Body of pancreas (tissue), 4 donors: ENCODE data around the gene CNST. TPM values are rescaled to one million over a fixed set of nuclear protein-coding genes. Genes with fewer than 3 reads are reported as not detected.

Experiments used
- ATAC-seq: fragments of 150-250 bp; one replicate; pipeline ENCODE4 v1.9.1; 2016
- DNase-seq, 4 donors: peaks; one replicate each; pipeline ENCODE4 v3.0.0-alpha.2; 2019
- H3K27ac ChIP-seq, 4 donors: fragments of 200-600 bp; sonication (generic); 1 replicate in 3 of 4; 2 replicates in 1 of 4; pipeline versions ENCODE4 v1.5.1 to v1.6.1; 2016 to 2019; ENCODE audit warnings: mild to moderate bottlenecking in 1 of 4, mixed read lengths in 1 of 4, moderate library complexity in 1 of 4
- H3K27me3 ChIP-seq, 2 donors: fragments of 200-600 bp; sonication (generic); one replicate each; pipeline ENCODE4 v1.6.0; 2016; ENCODE audit warnings: mild to moderate bottlenecking in 1 of 2
- H3K36me3 ChIP-seq, 2 donors: fragments of 200-600 bp; sonication (generic); replicated peaks in 1 of 2; 2 replicates each; pipeline ENCODE4 v1.5.1; 2016; ENCODE audit warnings: low read depth in 2 of 2; ENCODE audit not compliant: insufficient read depth in 1 of 2
- H3K4me1 ChIP-seq: fragments of 200-600 bp; sonication (generic); one replicate; pipeline ENCODE4 v1.6.0; 2016
- H3K4me3 ChIP-seq, 2 donors: fragments of 200-600 bp; sonication (generic); 1 replicate in 1 of 2; 2 replicates in 1 of 2; pipeline ENCODE4 v1.5.1; 2016 to 2019
- H3K9me3 ChIP-seq, 3 donors: fragments of 200-600 bp; sonication (generic); 1 replicate in 2 of 3; 2 replicates in 1 of 3; pipeline ENCODE4 v1.5.1; 2016
- CTCF ChIP-seq, 7 experiments: fragments of 450-650 bp in 4 of 7; fragments of 200-600 bp in 3 of 7; sonication (generic) in 3 of 7; IDR thresholded peaks; one replicate each; pipeline ENCODE4 v1.5.1; 2016 to 2019; ENCODE audit warnings: antibody characterized with exemption in 7 of 7
- POLR2A ChIP-seq, 3 donors: fragments of 450-650 bp; IDR thresholded peaks; one replicate each; pipeline ENCODE4 v1.6.1; 2016; ENCODE audit warnings: antibody characterized with exemption in 3 of 3, mild to moderate bottlenecking in 2 of 3
- WGBS, 2 donors: methylation state at CpG; one replicate each; pipeline ENCODE4 v1.1.5; 2017; 5-methylcytosine and 5-hydroxymethylcytosine counted together
- intact Hi-C: fragments of 100-400 bp; cut with DNase I; formaldehyde crosslinking; loops from one replicate; pipeline ENCODE4 v1.15.1; 2023
- total RNA-seq, 2 donors: library from RNA; depleted of rRNA; stranded (reverse); fragments of >200 nt; gene quantifications; one replicate each; pipeline ENCODE4 v1.1.0, GENCODE V29; 2016

Gene CNST
- total RNA-seq, 2 donors from 2014 or later = 10.9 to 12.2 TPM

GRCh38 chr1:246537887-246538286, 28.4 kb upstream of the CNST start:
- intact Hi-C loops = no loop called here

GRCh38 chr1:246540738-246541491, 25.3 kb upstream of the CNST start:
- DNase-seq (no peak), ATAC-seq (no peak)
- Histone ChIP-seq H3K27me3 (no peaks in the 10 kb centered on the region), H3K27ac (no peak overlapping the region), H3K36me3 (peaks cover 19 to 26% of the 10 kb centered on the region in 2 donors), H3K9me3 (no peaks in the 10 kb centered on the region), H3K4me1 (no peaks in the 10 kb centered on the region), H3K4me3 (no peak overlapping the region)
- TF ChIP-seq CTCF (IDR thresholded peaks at IDR 0.05) = no peak
- 78 to 84% methylated on average over 7 of the region's 7 CpGs for WGBS, 2 donors
- intact Hi-C loops = no loop called here

More at GRCh38 chr1:246537887-246538286, 28.4 kb upstream of the CNST start:
- H3K36me3 ChIP-seq = peaks cover 4 to 13% of the 10 kb centered on the region in 2 donors
- no peak overlapping the region for H3K4me3 ChIP-seq
- ATAC-seq (no peak), DNase-seq (no peak)
- H3K27me3 ChIP-seq = no peaks in the 10 kb centered on the region
- no peaks in the 10 kb centered on the region for H3K4me1 ChIP-seq
- peaks cover 0 to 6% (median 0%) of the 10 kb centered on the region in 3 donors for H3K9me3 ChIP-seq
- no peak overlapping the region for H3K27ac ChIP-seq
- TF ChIP-seq CTCF (IDR thresholded peaks at IDR 0.05) (no peak), POLR2A (IDR thresholded peaks at IDR 0.05) (no peak)
- 71 to 90% methylated on average over 3 of the region's 3 CpGs for WGBS, 2 donors

- ATAC-seq = no peak
- 88 to 95% methylated on average over 1 of the region's 1 CpG for WGBS, 2 donors
- no peak overlapping the region for H3K4me3 ChIP-seq
- DNase-seq = no peak
- no peaks in the 10 kb centered on the region for H3K4me1 ChIP-seq
- H3K27me3 ChIP-seq = no peaks in the 10 kb centered on the region
- H3K27ac ChIP-seq = no peak overlapping the region
- TF ChIP-seq POLR2A (IDR thresholded peaks at IDR 0.05) (no peak), CTCF (IDR thresholded peaks at IDR 0.05) (no peak)
- peaks cover 19 to 33% of the 10 kb centered on the region in 2 donors for H3K36me3 ChIP-seq
- intact Hi-C loops = no loop called here
- H3K9me3 ChIP-seq = no peaks in the 10 kb centered on the region
Observed at GRCh38 chr1:246544001-246544400, 22.3 kb upstream of the CNST start.

- Histone ChIP-seq H3K4me3 (no peak overlapping the region), H3K27ac (no peak overlapping the region), H3K36me3 (peaks cover 5 to 19% of the 10 kb centered on the region in 2 donors), H3K27me3 (no peaks in the 10 kb centered on the region), H3K9me3 (no peaks in the 10 kb centered on the region), H3K4me1 (no peaks in the 10 kb centered on the region)
- DNase-seq (no peak), ATAC-seq (no peak)
- 54 to 65% methylated on average over 4 of the region's 4 CpGs for WGBS, 2 donors
- intact Hi-C loops = no loop called here
- no peak for TF ChIP-seq CTCF (IDR thresholded peaks at IDR 0.05)
- TF ChIP-seq POLR2A (IDR thresholded peaks at IDR 0.05) = no peak
Observed at GRCh38 chr1:246549665-246550064, 16.6 kb upstream of the CNST start.

- intact Hi-C loops = no loop called here
- H3K4me3 ChIP-seq = no peak overlapping the region
- ATAC-seq (no peak), DNase-seq (no peak)
- H3K4me1 ChIP-seq = no peaks in the 10 kb centered on the region
- WGBS, 2 donors = 67 to 68% methylated on average over 11 of the region's 11 CpGs
- TF ChIP-seq POLR2A (IDR thresholded peaks at IDR 0.05) = no peak
- TF ChIP-seq CTCF (IDR thresholded peaks at IDR 0.05) = no peak
- no peak overlapping the region for H3K27ac ChIP-seq
- no peaks in the 10 kb centered on the region for H3K9me3 ChIP-seq
- no peaks in the 10 kb centered on the region for H3K27me3 ChIP-seq
- peaks cover under 1 to 20% of the 10 kb centered on the region in 2 donors for H3K36me3 ChIP-seq
Observed at GRCh38 chr1:246550402-246550801, 15.9 kb upstream of the CNST start.
